HG03196 (cell line): ENCODE data around the gene ZBTB16.

ENCODE experiments used
- ATAC-seq: cut with Tn5 transposase; IDR thresholded peaks from one replicate; pipeline ENCODE4 v1.9.1; 2021; ENCODE audit not compliant: unreplicated experiment

Gene ZBTB16

DNA sequence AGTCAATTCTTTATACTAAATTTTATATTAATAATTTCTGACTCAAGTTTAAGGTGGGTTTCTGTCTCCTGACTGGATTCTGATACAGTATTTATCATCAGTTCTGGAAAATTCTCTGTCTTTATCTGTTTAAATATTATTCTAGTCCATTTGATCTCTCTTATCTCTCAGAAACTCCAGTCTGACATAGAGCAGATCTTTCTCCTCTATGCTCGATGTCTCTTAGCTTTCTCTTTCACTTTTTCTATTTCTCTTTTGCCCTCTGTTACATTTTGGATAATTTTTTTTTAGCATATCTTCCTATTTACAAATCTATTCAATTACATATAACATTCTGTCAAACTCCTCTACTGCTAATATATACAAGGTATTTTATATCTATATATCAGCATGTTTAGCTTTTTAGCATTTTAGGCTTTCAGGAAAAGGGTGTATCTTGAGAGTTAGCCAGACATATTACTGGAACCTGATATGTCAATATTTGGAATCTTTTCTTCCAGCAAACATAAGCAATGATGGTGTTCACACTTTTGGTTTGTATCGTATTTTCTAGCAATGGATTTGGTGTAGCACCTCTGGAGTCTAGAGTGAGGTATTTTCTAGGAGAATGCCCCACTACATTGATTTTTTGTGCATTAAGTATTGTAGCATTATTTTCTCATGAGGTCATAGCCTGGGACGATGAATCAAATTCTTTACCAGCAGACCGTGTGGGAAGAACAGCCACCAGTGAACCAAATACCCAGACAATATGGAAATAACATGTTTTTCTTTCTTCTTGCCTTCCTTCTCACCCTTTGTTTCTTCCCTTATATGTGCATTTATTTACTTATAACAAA lies 232.6 kb downstream of the ZBTB16 start:
- ATAC-seq: no peak

DNA sequence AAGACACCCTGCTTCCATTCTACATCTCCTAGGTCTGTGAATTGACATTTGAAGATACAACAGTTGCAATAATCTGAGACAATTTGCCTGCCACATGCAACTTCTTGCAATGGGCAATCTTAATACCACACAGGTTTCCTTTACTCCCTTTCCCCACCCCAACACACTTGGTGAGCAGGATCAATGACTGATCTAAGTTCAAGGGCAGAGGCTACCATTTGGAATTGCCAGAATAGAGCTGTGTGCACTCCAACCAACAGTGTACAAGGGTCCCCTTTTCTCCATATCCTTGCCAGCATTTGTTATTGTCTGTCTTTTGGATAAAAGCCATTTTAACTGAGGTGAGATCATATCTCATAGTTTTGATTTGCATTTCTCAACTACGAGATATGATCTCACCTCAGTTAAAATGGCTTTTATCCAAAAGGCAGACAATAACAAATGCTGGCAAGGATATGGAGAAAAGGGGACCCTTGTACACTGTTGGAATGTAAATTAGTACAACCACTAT lies 233.7 kb downstream of the ZBTB16 start:
- ATAC-seq: no peak

DNA sequence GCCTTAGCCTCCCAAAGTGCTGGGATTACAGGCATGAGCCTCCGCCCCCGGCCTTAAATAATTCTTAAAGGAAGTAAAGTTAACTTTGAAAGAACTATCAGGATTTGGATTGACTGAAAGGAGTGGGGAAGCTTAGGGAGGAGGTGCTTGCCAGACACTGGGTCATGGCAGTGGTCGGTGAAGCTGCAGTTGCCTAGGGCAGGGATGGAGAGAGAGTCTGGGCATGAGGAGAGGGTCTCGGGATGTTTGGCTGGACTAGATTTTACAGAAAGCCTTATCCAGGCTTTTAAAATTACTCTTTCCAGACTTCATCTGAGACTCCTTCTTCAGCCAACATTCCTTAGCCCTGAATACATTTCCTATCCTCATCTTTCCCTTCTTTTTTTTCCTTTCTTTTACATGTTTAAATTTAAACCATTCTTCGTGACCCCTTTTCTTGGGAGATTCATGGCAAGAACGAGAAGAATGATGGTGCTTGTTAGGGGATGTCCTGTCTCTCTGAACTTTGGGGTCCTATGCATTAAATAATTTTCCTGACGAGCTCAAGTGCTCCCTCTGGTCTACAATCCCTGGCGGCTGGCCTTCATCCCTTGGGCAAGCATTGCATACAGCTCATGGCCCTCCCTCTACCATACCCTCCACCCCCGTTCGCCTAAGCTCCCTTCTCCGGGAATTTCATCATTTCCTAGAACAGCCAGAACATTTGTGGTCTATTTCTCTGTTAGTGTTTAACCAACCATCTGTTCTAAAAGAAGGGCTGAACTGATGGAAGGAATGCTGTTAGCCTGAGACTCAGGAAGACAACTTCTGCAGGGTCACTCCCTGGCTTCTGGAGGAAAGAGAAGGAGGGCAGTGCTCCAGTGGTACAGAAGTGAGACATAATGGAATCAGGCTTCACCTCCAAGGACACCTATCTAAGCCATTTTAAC lies 236.4 kb downstream of the ZBTB16 start, which contains the start of gene NNMT:
NNMT (plus strand) TSS at position 724 of the 929 bp plus-strand sequence; CDS start at position 882, 158 bp downstream.
- no peak for ATAC-seq

DNA sequence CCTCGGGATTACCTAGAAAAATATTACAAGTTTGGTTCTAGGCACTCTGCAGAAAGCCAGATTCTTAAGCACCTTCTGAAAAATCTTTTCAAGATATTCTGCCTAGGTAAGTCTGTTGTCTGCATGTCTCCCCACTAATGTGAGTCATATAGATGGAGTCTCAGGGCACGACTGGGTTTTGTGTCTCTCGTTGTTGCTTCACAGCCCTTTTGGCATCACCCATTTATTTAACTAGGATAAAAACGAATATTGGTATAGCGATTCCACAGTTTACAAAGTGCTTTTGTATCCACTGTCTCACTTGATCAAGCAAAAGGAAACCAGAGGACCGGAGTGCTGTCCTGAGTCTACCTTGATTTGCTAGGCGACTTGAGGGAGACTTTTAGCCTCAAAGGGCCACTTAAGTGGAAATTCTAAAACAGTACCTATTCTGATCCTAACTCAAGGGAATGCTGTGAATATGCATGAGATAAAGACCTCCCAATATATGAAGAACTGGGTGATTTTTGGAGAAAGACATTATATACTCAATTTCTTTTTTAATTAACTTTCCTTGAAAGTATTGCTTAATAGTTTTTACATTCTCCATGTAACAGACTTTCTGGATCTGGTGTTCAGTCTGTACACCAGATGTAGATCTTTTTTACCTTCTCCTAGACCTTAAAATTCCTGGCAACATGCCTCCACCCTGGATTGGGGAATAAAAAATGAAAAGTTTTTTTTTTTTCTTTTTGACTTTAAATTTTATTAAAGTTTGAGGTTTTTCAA lies 237.3 kb downstream of the ZBTB16 start:
- ATAC-seq: no peak

DNA sequence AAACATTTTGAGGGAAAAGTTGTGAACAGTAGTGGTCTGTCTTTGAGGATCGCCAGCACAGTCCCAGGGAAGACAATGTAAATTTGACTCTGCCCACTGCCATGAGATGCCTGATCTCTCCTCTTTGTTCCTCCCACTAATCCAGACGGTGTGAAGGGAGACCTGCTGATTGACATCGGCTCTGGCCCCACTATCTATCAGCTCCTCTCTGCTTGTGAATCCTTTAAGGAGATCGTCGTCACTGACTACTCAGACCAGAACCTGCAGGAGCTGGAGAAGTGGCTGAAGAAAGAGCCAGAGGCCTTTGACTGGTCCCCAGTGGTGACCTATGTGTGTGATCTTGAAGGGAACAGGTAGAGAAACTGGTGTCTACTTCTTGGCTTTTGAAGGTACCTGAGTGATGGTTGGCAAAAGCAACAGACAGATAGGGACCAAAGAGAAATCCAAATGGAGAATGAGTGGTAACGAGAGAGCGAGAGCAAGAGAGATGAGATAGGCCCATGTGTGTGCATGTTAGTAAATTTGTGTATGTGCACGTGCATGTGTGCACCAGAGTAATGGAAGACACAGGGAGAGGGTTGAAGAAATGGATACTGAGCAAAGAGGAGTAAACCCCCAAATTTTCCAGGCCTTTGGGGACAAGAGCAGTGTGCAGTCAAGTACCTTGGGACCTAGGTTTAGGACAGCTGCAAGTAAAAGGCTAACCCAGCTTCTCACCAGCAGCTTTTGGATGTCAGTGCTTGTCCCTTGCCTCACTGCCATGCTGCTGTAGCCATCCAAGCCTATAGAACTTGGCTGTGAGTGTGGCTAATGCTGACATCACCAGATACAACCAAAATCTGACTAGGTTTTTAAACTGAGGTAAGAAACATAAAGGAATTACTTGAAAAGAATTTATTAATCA lies 238.5 kb downstream of the ZBTB16 start:
- no peak for ATAC-seq

DNA sequence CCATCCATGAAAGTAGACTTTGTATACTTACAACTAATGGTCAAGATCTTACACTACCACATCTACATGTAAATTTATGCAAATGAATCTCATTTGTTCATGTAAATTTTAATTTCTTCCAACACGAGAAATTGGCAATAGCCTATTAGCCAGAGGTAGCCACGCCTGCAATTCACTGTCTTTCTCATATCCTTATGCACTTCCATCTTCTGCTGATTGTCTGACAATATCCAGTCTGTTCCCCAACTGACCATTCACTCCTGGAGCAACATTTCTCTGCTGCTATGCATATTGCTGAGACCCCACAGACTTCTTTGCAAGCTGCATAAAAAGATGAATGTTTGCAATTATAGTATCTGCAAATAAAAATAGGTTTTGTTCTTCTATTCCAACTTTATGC lies 239.2 kb downstream of the ZBTB16 start:
- no peak for ATAC-seq
